IMR-90 (cell line): Measurements from ENCODE around the gene SOX5. TPM values are rescaled to one million over a fixed set of nuclear protein-coding genes. Genes with fewer than 3 reads are reported as not detected.

Source experiments
- ATAC-seq: fragments of 200-7000 bp; cut with Tn5 transposase; 2 replicates; pipeline ENCODE4 v1.9.1; 2020; ENCODE audit warnings: low read depth, mild to moderate bottlenecking, moderate library complexity
- BruUV-seq: library from RNA; stranded (reverse); fragments of 400-500 nt; replicated peaks from 2 replicates; lab custom pipeline; 2021; lab: Mats Ljungman, UMichigan
- CTCF ChIA-PET: fragments of 300-600 bp; formaldehyde crosslinking; extraction: SDS; loops from one replicate; lab custom pipeline; 2021; ENCODE audit warnings: antibody characterized with exemption; lab: Yijun Ruan, JAX
- POLR2A ChIA-PET: fragments of 300-600 bp; sonication (Branson Sonifier 250); formaldehyde crosslinking; loops from one replicate; lab custom pipeline; 2022; ENCODE audit warnings: antibody characterized with exemption; ENCODE audit not compliant: unreplicated experiment; lab: Charles Lee
- DNase-seq: peaks from one replicate; pipeline ENCODE4 v3.0.0; 2013
- H2AFZ ChIP-seq: replicated peaks from 2 replicates; pipeline ENCODE3; 2013; ENCODE audit warnings: low read length, mild to moderate bottlenecking; ENCODE audit not compliant: poor library complexity
- H2AK5ac ChIP-seq: 2 replicates; pipeline ENCODE4 v1.6.1; 2013; ENCODE audit warnings: low read depth, low read length, inconsistent platforms
- H2AK9ac ChIP-seq: replicated peaks from 2 replicates; pipeline ENCODE3; 2013; ENCODE audit warnings: mild to moderate bottlenecking, low read depth, low read length, moderate library complexity; ENCODE audit not compliant: poor library complexity
- H2BK120ac ChIP-seq: 2 replicates; pipeline ENCODE4 v1.6.1; 2013; ENCODE audit warnings: low read depth, low read length, inconsistent platforms
- H2BK15ac ChIP-seq: 3 replicates; pipeline ENCODE4 v1.6.1; 2013; ENCODE audit warnings: low read depth, low read length, inconsistent platforms
- H2BK20ac ChIP-seq: 2 replicates; pipeline ENCODE4 v1.6.1; 2013; ENCODE audit warnings: low read depth, mild to moderate bottlenecking, inconsistent platforms, low read length, moderate library complexity
- H2BK5ac ChIP-seq: 2 replicates; pipeline ENCODE4 v1.6.1; 2013; ENCODE audit warnings: mild to moderate bottlenecking, low read depth, low read length, inconsistent platforms; ENCODE audit not compliant: poor library complexity, severe bottlenecking
- H3K14ac ChIP-seq: replicated peaks from 2 replicates; pipeline ENCODE4 v1.6.1; 2013; ENCODE audit warnings: low read depth, low read length, inconsistent platforms
- H3K18ac ChIP-seq: 2 replicates; pipeline ENCODE4 v1.6.1; 2013; ENCODE audit warnings: low read depth, low read length, control low read depth
- H3K23ac ChIP-seq: 2 replicates; pipeline ENCODE4 v1.6.1; 2013; ENCODE audit warnings: low read depth, low read length, inconsistent platforms
- H3K27ac ChIP-seq: 2 replicates; pipeline ENCODE4 v1.5.1; 2013; ENCODE audit warnings: mild to moderate bottlenecking, control low read depth, low read length; ENCODE audit not compliant: insufficient read depth
- H3K27me3 ChIP-seq: 2 replicates; pipeline ENCODE4 v1.6.1; 2013; ENCODE audit warnings: low read length; ENCODE audit not compliant: control insufficient read depth, insufficient read depth
- H3K36me3 ChIP-seq: 2 replicates; pipeline ENCODE4 v1.6.1; 2013; ENCODE audit warnings: low read length, mixed read lengths; ENCODE audit not compliant: control insufficient read depth, insufficient read depth
- H3K4ac ChIP-seq: 2 replicates; pipeline ENCODE4 v1.6.1; 2013; ENCODE audit warnings: low read depth, low read length, inconsistent platforms
- H3K4me1 ChIP-seq: 2 replicates; pipeline ENCODE4 v1.6.1; 2013; ENCODE audit warnings: low read length, mixed read lengths; ENCODE audit not compliant: control insufficient read depth, insufficient read depth
- H3K4me2 ChIP-seq: 2 replicates; pipeline ENCODE4 v1.6.1; 2013; ENCODE audit warnings: low read depth, mild to moderate bottlenecking, control low read depth, low read length, moderate library complexity
- H3K4me3 ChIP-seq: 2 replicates; pipeline ENCODE4 v1.5.1; 2013; ENCODE audit warnings: low read depth, mild to moderate bottlenecking, control low read depth, low read length, moderate library complexity; ENCODE audit not compliant: insufficient read depth
- H3K56ac ChIP-seq: 2 replicates; pipeline ENCODE4 v1.6.1; 2013; ENCODE audit warnings: low read length, inconsistent platforms; ENCODE audit not compliant: insufficient read depth; ENCODE audit errors: extremely low read depth
- H3K79me1 ChIP-seq, 2 experiments: 2 replicates each; pipeline ENCODE4 v1.6.1; 2013; ENCODE audit warnings: low read length in 2 of 2, inconsistent platforms in 1 of 2, low read depth in 1 of 2
- H3K9ac ChIP-seq: 2 replicates; pipeline ENCODE4 v1.6.1; 2013; ENCODE audit warnings: low read depth, low read length, control low read depth
- H3K9me1 ChIP-seq: 2 replicates; pipeline ENCODE4 v1.6.1; 2013; ENCODE audit warnings: low read length, inconsistent platforms; ENCODE audit not compliant: insufficient read depth
- H3K9me3 ChIP-seq: 2 replicates; pipeline ENCODE4 v1.6.1; 2013; ENCODE audit warnings: low read length; ENCODE audit not compliant: control insufficient read depth, insufficient read depth
- H4K20me1 ChIP-seq: 2 replicates; pipeline ENCODE4 v1.6.1; 2013; ENCODE audit warnings: low read length, inconsistent platforms; ENCODE audit not compliant: insufficient read depth
- H4K5ac ChIP-seq: 2 replicates; pipeline ENCODE4 v1.6.1; 2013; ENCODE audit warnings: mild to moderate bottlenecking, low read depth, low read length, control low read depth
- H4K8ac ChIP-seq, 2 experiments: 2 replicates each; pipeline ENCODE4 v1.6.1; 2013; ENCODE audit warnings: low read depth in 2 of 2, low read length in 2 of 2, control low read depth in 1 of 2, inconsistent platforms in 1 of 2
- H4K91ac ChIP-seq: 2 replicates; pipeline ENCODE4 v1.6.1; 2013; ENCODE audit warnings: low read depth, low read length, inconsistent platforms; ENCODE audit not compliant: insufficient read depth
- BHLHE40 ChIP-seq: fragments of 150-350 bp; IDR thresholded peaks from 2 replicates; pipeline ENCODE4 v1.6.1; 2016; ENCODE audit warnings: mild to moderate bottlenecking, low read depth, low read length
- CEBPB ChIP-seq: IDR thresholded peaks from 2 replicates; pipeline ENCODE4 v1.6.1; 2012; ENCODE audit warnings: low read depth, low read length, improper control_type of control experiment
- CHD1 ChIP-seq: IDR thresholded peaks from 2 replicates; pipeline ENCODE4 v1.6.1; 2012; ENCODE audit warnings: low read depth, low read length, improper control_type of control experiment
- CTCF ChIP-seq: conservative IDR thresholded peaks from 2 replicates; pipeline ENCODE4 v1.5.1; 2012; ENCODE audit warnings: mild to moderate bottlenecking, low read depth, low read length, improper control_type of control experiment
- FOS ChIP-seq: fragments of 150-350 bp; IDR thresholded peaks from 2 replicates; pipeline ENCODE4 v1.6.1; 2016; ENCODE audit warnings: low read depth, low read length
- MAFK ChIP-seq: IDR thresholded peaks from 2 replicates; pipeline ENCODE4 v1.6.1; 2012; ENCODE audit warnings: low read depth, low read length, improper control_type of control experiment
- MAZ ChIP-seq: IDR thresholded peaks from 2 replicates; pipeline ENCODE4 v1.6.1; 2012; ENCODE audit warnings: low read depth, mild to moderate bottlenecking, low read length, improper control_type of control experiment, moderate library complexity, borderline replicate concordance
- MXI1 ChIP-seq: IDR thresholded peaks from 2 replicates; pipeline ENCODE4 v1.6.1; 2012; ENCODE audit warnings: low read depth, mild to moderate bottlenecking, low read length, moderate library complexity, borderline replicate concordance
- NFE2L2 ChIP-seq: fragments of 150-350 bp; IDR thresholded peaks from 2 replicates; pipeline ENCODE4 v1.6.1; 2016; ENCODE audit warnings: low read depth, mild to moderate bottlenecking, low read length
- POLR2A ChIP-seq: IDR thresholded peaks from 2 replicates; pipeline ENCODE4 v1.6.1; 2012; ENCODE audit warnings: mild to moderate bottlenecking, low read depth, low read length
- RAD21 ChIP-seq: IDR thresholded peaks from 2 replicates; pipeline ENCODE4 v1.6.1; 2012; ENCODE audit warnings: low read length, improper control_type of control experiment
- RCOR1 ChIP-seq: IDR thresholded peaks from 2 replicates; pipeline ENCODE4 v1.6.1; 2012; ENCODE audit warnings: mild to moderate bottlenecking, low read length, improper control_type of control experiment; ENCODE audit not compliant: insufficient replicate concordance
- RFX5 ChIP-seq: IDR thresholded peaks from 2 replicates; pipeline ENCODE4 v1.8.0; 2012; ENCODE audit warnings: low read depth, mild to moderate bottlenecking, low read length, moderate library complexity
- SMC3 ChIP-seq: fragments of 150-350 bp; IDR thresholded peaks from 2 replicates; pipeline ENCODE4 v1.6.1; 2016; ENCODE audit warnings: low read depth, mild to moderate bottlenecking, antibody characterized with exemption, low read length, moderate library complexity
- WGBS, 2 experiments: methylation state at CpG; one replicate each; pipeline versions ENCODE4 v1.1.5 to v1.1.7; 2013; ENCODE audit warnings: missing lambda C conversion rate in 2 of 2; ENCODE audit not compliant: insufficient read length in 1 of 2; ENCODE audit errors: extremely low coverage in 2 of 2; 5-methylcytosine and 5-hydroxymethylcytosine counted together
- dilution Hi-C: fragments of 300-500 bp; cut with HindIII; formaldehyde crosslinking; loops from one replicate; pipeline ENCODE4 v1.14.3; 2018; ENCODE audit warnings: low sequenced_read_pairs; ENCODE audit not compliant: unreplicated experiment
- in situ Hi-C: fragments of 300-500 bp; cut with MboI; formaldehyde crosslinking; loops from 3 replicates; pipeline ENCODE4 v1.14.3; 2019; ENCODE audit warnings: low sequenced_read_pairs, inconsistent platforms, mixed read lengths
- intact Hi-C: fragments of 100-400 bp; cut with micrococcal nuclease; formaldehyde crosslinking; loops from 2 replicates; pipeline ENCODE4 v1.10.0; 2022
- polyA plus RNA-seq, 3 experiments: library from polyadenylated mRNA; depleted of rRNA; stranded (reverse); fragments of >200 nt; gene quantifications; 2 replicates each; pipeline ENCODE4 v1.2.3, GENCODE V29; 2012; ENCODE audit warnings: low replicate concordance in 1 of 3
- total RNA-seq: library from RNA; depleted of rRNA; stranded (reverse); fragments of >200 nt; gene quantifications from 2 replicates; pipeline ENCODE4 v1.2.3, GENCODE V29; 2012
- TF ChIP-seq, protein P1 (sequence below): fragments of 150-350 bp; IDR thresholded peaks from 2 replicates; pipeline ENCODE4 v1.6.1; 2017; ENCODE audit warnings: mild to moderate bottlenecking, antibody characterized with exemption, low read length, low read depth
- TF ChIP-seq, protein P2 (sequence below): fragments of 150-350 bp; IDR thresholded peaks from 2 replicates; pipeline ENCODE4 v1.6.1; 2016; ENCODE audit warnings: low read depth, mild to moderate bottlenecking, low read length, moderate library complexity, borderline replicate concordance

Gene SOX5
- total and polyA plus RNA-seq, 2 of the 4 experiments (the other 2 are of a cell fraction): 1.1 to 13.1 TPM

GRCh38 chr12:23600919-23601318, 348.6 kb downstream of the SOX5 start:
- BruUV-seq: no TSS peak
- no peak overlapping the region for H4K91ac ChIP-seq
- no peak for DNase-seq
- no peak overlapping the region for H3K23ac ChIP-seq
- H2BK15ac ChIP-seq: no peak overlapping the region
- H3K9me3 ChIP-seq: peaks cover 11% of the 10 kb centered on the region
- H3K18ac ChIP-seq: no peak overlapping the region
- no peak overlapping the region for H3K27ac ChIP-seq
- H3K36me3 ChIP-seq: peaks cover 1% of the 10 kb centered on the region; the same call in 1 of the 2 replicates
- H3K9me1 ChIP-seq: no peaks in the 10 kb centered on the region
- no peak for TF ChIP-seq BHLHE40
- no peak for TF ChIP-seq CHD1
- no peak for TF ChIP-seq RCOR1
- TF ChIP-seq MAZ: no peak
- no peak for TF ChIP-seq CTCF
- no peak for TF ChIP-seq POLR2A
- TF ChIP-seq CEBPB: no peak
- no peak for TF ChIP-seq SMC3
- no peak for TF ChIP-seq RAD21
- TF ChIP-seq MAFK: no peak
- TF ChIP-seq, protein P1, sequence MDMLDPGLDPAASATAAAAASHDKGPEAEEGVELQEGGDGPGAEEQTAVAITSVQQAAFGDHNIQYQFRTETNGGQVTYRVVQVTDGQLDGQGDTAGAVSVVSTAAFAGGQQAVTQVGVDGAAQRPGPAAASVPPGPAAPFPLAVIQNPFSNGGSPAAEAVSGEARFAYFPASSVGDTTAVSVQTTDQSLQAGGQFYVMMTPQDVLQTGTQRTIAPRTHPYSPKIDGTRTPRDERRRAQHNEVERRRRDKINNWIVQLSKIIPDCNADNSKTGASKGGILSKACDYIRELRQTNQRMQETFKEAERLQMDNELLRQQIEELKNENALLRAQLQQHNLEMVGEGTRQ: no peak
- no peak for TF ChIP-seq RFX5
- TF ChIP-seq, protein P2, sequence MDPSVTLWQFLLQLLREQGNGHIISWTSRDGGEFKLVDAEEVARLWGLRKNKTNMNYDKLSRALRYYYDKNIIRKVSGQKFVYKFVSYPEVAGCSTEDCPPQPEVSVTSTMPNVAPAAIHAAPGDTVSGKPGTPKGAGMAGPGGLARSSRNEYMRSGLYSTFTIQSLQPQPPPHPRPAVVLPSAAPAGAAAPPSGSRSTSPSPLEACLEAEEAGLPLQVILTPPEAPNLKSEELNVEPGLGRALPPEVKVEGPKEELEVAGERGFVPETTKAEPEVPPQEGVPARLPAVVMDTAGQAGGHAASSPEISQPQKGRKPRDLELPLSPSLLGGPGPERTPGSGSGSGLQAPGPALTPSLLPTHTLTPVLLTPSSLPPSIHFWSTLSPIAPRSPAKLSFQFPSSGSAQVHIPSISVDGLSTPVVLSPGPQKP: no peak
- TF ChIP-seq FOS: no peak
- no peak for TF ChIP-seq MXI1
- TF ChIP-seq NFE2L2: no peak
- ChIA-PET POLR2A (no interaction called here), CTCF (no interaction called here)
- intact Hi-C loops (no loop called here), in situ Hi-C loops (no loop called here), dilution Hi-C loops (no loop called here)
- H2BK120ac ChIP-seq: no peak overlapping the region
- WGBS, 2 experiments: 93% methylated on average over 3 of the region's 5 CpGs; no CpG with 5 or more reads in 1 of the 2 experiments
- no peak overlapping the region for H3K56ac ChIP-seq
- H3K4me2 ChIP-seq: no peak overlapping the region
- ATAC-seq: no peak
- H2BK20ac ChIP-seq: no peak overlapping the region
- H2BK5ac ChIP-seq: no peak overlapping the region
- no peak overlapping the region for H2AK9ac ChIP-seq
- no peaks in the 10 kb centered on the region for H4K20me1 ChIP-seq
- H2AK5ac ChIP-seq: no peak overlapping the region
- H3K14ac ChIP-seq: no peak overlapping the region
- H2AFZ ChIP-seq: no peak overlapping the region
- no peaks in the 10 kb centered on the region for H3K79me1 ChIP-seq
- H3K4ac ChIP-seq: no peak overlapping the region
- no peak overlapping the region for H4K5ac ChIP-seq
- H3K4me3 ChIP-seq: no peak overlapping the region
- H3K9ac ChIP-seq: no peak overlapping the region
- no peaks in the 10 kb centered on the region for H3K27me3 ChIP-seq
- no peaks in the 10 kb centered on the region for H3K4me1 ChIP-seq
- no peak overlapping the region for H4K8ac ChIP-seq
